ENCODE results near the gene PFKFB4.
"Not testable (repeated sequence)": the region's sequence is repeated elsewhere in the genome, so short reads cannot be mapped to it uniquely, and the experiment has no call there.

DNA sequence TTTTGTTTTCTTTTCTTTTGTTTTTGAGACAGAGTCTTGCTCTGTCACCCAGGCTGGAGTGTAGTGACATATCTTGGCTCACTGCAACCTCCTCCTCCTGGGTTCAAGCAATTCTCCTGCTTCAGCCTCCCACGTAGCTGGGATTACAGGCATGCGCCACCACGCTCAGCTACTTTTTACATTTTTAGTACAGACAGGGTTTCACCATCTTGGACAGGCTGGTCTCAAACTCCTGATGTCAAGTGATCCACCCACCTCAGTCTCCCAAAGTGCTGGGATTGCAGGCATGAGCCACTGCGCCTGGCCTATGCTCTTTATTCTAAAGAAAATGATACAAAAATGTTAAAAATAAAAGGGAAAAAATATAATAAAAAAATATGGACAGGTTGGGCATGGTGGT lies 25.9 kb downstream of the PFKFB4 start:
- TF ChIP-seq, protein P1, sequence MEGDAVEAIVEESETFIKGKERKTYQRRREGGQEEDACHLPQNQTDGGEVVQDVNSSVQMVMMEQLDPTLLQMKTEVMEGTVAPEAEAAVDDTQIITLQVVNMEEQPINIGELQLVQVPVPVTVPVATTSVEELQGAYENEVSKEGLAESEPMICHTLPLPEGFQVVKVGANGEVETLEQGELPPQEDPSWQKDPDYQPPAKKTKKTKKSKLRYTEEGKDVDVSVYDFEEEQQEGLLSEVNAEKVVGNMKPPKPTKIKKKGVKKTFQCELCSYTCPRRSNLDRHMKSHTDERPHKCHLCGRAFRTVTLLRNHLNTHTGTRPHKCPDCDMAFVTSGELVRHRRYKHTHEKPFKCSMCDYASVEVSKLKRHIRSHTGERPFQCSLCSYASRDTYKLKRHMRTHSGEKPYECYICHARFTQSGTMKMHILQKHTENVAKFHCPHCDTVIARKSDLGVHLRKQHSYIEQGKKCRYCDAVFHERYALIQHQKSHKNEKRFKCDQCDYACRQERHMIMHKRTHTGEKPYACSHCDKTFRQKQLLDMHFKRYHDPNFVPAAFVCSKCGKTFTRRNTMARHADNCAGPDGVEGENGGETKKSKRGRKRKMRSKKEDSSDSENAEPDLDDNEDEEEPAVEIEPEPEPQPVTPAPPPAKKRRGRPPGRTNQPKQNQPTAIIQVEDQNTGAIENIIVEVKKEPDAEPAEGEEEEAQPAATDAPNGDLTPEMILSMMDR (IDR thresholded peaks at IDR 0.05) = not testable (repeated sequence)
- not testable (repeated sequence) for TF ChIP-seq POLR2A (IDR thresholded peaks at IDR 0.05)
